ENCODE measurements around the gene ATAD3A. TPM values are rescaled to one million over a fixed set of nuclear protein-coding genes. Genes with fewer than 3 reads are reported as not detected.

The ATAD3A gene
- total RNA-seq, 4 donors from 2014 or later: 14.6 to 34.4 (median 20.4) TPM

- H3K4me3 ChIP-seq: no peak overlapping the region
- TF ChIP-seq CTCF (IDR thresholded peaks at IDR 0.05) (no peak), POLR2AphosphoS5 (IDR thresholded peaks at IDR 0.05) (no peak), EP300 (IDR thresholded peaks at IDR 0.05; ENCODE audit: low read depth) (no peak), POLR2A (IDR thresholded peaks at IDR 0.05) (no peak)
- H3K36me3 ChIP-seq: peaks cover 0 to 38% (median 16%) of the 10 kb centered on the region in 4 donors
- intact Hi-C loops (cut with DNase I; ENCODE audit: low total_unique reads) (no loop called here), in situ Hi-C loops (cut with MboI; ENCODE audit: low pct_ligation_motif_present in 1 of 4, low pct_unique_long_range_greater_than_20kb in 1 of 4, low sequenced_read_pairs in 3 of 4) (no loop called here)
- no peaks in the 10 kb centered on the region for H3K27me3 ChIP-seq
- no peaks in the 10 kb centered on the region for H3K9me3 ChIP-seq
- DNase-seq: no peak
- 84 to 88% methylated on average over 8 to 12 of the region's 12 CpGs for WGBS, 2 donors (ENCODE audit: low coverage in 1 of 2)
- H3K27ac ChIP-seq: no peak overlapping the region
- H3K4me1 ChIP-seq: peaks cover 0 to 9% (median 2%) of the 10 kb centered on the region in 4 donors
These were observed 51.7 kb downstream of the ATAD3A start for GRCh38 chr1:1563688-1564087.

DNA sequence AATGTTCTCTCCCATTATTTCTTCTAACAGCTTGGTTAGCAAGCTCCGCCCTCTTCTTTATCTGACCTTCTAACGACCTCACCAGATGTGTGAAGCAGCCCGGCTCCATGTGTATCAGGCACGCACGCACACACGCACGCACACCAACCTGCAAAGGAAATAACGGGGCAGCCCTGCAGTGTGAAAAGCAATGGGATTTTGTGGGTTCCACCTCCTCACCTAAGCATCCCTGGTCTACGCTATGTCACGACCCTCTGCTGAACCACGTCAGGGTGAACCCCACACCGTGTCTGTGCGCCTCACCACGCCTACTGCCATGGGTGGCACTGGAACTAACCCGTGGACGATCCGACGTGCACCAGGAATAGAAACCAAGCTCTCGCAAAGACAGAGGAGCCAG is 52.3 kb downstream of the ATAD3A start:
- H3K27me3 ChIP-seq: no peaks in the 10 kb centered on the region
- DNase-seq: no peak
- no peak overlapping the region for H3K27ac ChIP-seq
- 83 to 91% methylated on average over 1 to 19 of the region's 19 CpGs for WGBS, 2 donors (ENCODE audit: low coverage in 1 of 2)
- no peak for TF ChIP-seq EP300 (IDR thresholded peaks at IDR 0.05; ENCODE audit: low read depth)
- TF ChIP-seq POLR2A (IDR thresholded peaks at IDR 0.05): no peak
- H3K4me1 ChIP-seq: peaks cover 0 to 9% (median 2%) of the 10 kb centered on the region in 4 donors
- no peak overlapping the region for H3K4me3 ChIP-seq
- intact Hi-C loops (cut with DNase I; ENCODE audit: low total_unique reads): no loop called here
- H3K9me3 ChIP-seq: no peaks in the 10 kb centered on the region
- H3K36me3 ChIP-seq: peaks cover 0 to 38% (median 16%) of the 10 kb centered on the region in 4 donors
- in situ Hi-C loops (cut with MboI; ENCODE audit: low pct_ligation_motif_present in 1 of 4, low pct_unique_long_range_greater_than_20kb in 1 of 4, low sequenced_read_pairs in 3 of 4): no loop called here

- in situ Hi-C loops (cut with MboI; ENCODE audit: low pct_ligation_motif_present in 1 of 4, low pct_unique_long_range_greater_than_20kb in 1 of 4, low sequenced_read_pairs in 3 of 4) (no loop called here), intact Hi-C loops (cut with DNase I; ENCODE audit: low total_unique reads) (no loop called here)
- 92 to 100% methylated on average over 1 to 10 of the region's 10 CpGs for WGBS, 2 donors (ENCODE audit: low coverage in 1 of 2)
- no peak for DNase-seq
- Histone ChIP-seq H3K27ac (no peak overlapping the region), H3K27me3 (no peaks in the 10 kb centered on the region), H3K9me3 (no peaks in the 10 kb centered on the region), H3K4me3 (no peak overlapping the region), H3K4me1 (peaks cover 0 to 15% (median 7%) of the 10 kb centered on the region in 4 donors), H3K36me3 (peaks cover 0 to 38% (median 16%) of the 10 kb centered on the region in 4 donors)
- TF ChIP-seq POLR2AphosphoS5 (IDR thresholded peaks at IDR 0.05): no peak
- TF ChIP-seq EP300 (IDR thresholded peaks at IDR 0.05; ENCODE audit: low read depth): no peak
- TF ChIP-seq CTCF (IDR thresholded peaks at IDR 0.05): no peak
- TF ChIP-seq POLR2A (IDR thresholded peaks at IDR 0.05): no peak
These were observed 53.4 kb downstream of the ATAD3A start for GRCh38 chr1:1565340-1565739.

- in situ Hi-C loops (cut with MboI; ENCODE audit: low pct_ligation_motif_present in 1 of 4, low pct_unique_long_range_greater_than_20kb in 1 of 4, low sequenced_read_pairs in 3 of 4) (no loop called here), intact Hi-C loops (cut with DNase I; ENCODE audit: low total_unique reads) (no loop called here)
- Histone ChIP-seq H3K4me3 (no peak overlapping the region), H3K27me3 (no peaks in the 10 kb centered on the region), H3K36me3 (peaks cover 0 to 26% (median 13%) of the 10 kb centered on the region in 4 donors), H3K9me3 (no peaks in the 10 kb centered on the region), H3K27ac (no peak overlapping the region), H3K4me1 (peaks cover 6 to 19% (median 8%) of the 10 kb centered on the region in 4 donors)
- WGBS, 2 donors (ENCODE audit: low coverage in 1 of 2): 84 to 89% methylated on average over 14 to 31 of the region's 31 CpGs
- no peak for DNase-seq
- TF ChIP-seq POLR2AphosphoS5 (IDR thresholded peaks at IDR 0.05): no peak
- no peak for TF ChIP-seq CTCF (IDR thresholded peaks at IDR 0.05)
- no peak for TF ChIP-seq EP300 (IDR thresholded peaks at IDR 0.05; ENCODE audit: low read depth)
- TF ChIP-seq POLR2A (IDR thresholded peaks at IDR 0.05): no peak
These were observed 55.4 kb downstream of the ATAD3A start for GRCh38 chr1:1567152-1567875.
